Lower leg skin (tissue), 4 donors: ENCODE data around the gene TEX9. TPM values are rescaled to one million over a fixed set of nuclear protein-coding genes. Genes with fewer than 3 reads are reported as not detected.
"Not testable (repeated sequence)": the region's sequence is repeated elsewhere in the genome, so short reads cannot be mapped to it uniquely, and the experiment has no call there.

ENCODE experiments used
- DNase-seq, 2 donors: peaks; one replicate each; pipeline ENCODE4 v3.0.0-alpha.2; 2019; ENCODE audit warnings: low spot score in 2 of 2
- H3K4me3 ChIP-seq: fragments of 200-600 bp; sonication (generic); 2 replicates; pipeline ENCODE4 v1.5.1; 2017; ENCODE audit warnings: mild to moderate bottlenecking, low read depth; ENCODE audit not compliant: poor library complexity, severe bottlenecking
- CTCF ChIP-seq, 3 donors: fragments of 450-650 bp; IDR thresholded peaks; one replicate each; pipeline ENCODE4 v1.5.1; 2016; ENCODE audit warnings: antibody characterized with exemption in 3 of 3, mild to moderate bottlenecking in 3 of 3, moderate library complexity in 2 of 3
- POLR2A ChIP-seq, 2 donors: fragments of 450-650 bp; IDR thresholded peaks; one replicate each; pipeline ENCODE4 v1.6.1; 2016 to 2017; ENCODE audit warnings: antibody characterized with exemption in 2 of 2, mild to moderate bottlenecking in 1 of 2, moderate library complexity in 1 of 2
- WGBS, 2 donors: methylation state at CpG; one replicate each; pipeline ENCODE4 v1.1.5; 2018; 5-methylcytosine and 5-hydroxymethylcytosine counted together
- intact Hi-C: fragments of 100-400 bp; cut with DNase I; formaldehyde crosslinking; loops from one replicate; pipeline ENCODE4 v1.15.0; 2023; ENCODE audit warnings: low total_unique reads
- total RNA-seq, 4 donors: library from RNA; depleted of rRNA; stranded (reverse); fragments of >200 nt; gene quantifications; one replicate each; pipeline ENCODE4 v1.1.0, GENCODE V29; 2016

TEX9 gene
- total RNA-seq, 4 donors from 2014 or later = 4.9 to 16.8 (median 6.0) TPM

GRCh38 chr15:56366211-56366610 is 985 bp downstream of the TEX9 start:
- 23 to 28% methylated on average over 2 of the region's 2 CpGs for WGBS, 2 donors
- TF ChIP-seq POLR2A (IDR thresholded peaks at IDR 0.05) = no peak
- no peak for TF ChIP-seq CTCF (IDR thresholded peaks at IDR 0.05)
- no peak for DNase-seq
- intact Hi-C loops = no loop called here
- H3K4me3 ChIP-seq = peak overlapping the region; percentile 41

- intact Hi-C loops = no loop called here
- TF ChIP-seq POLR2A (IDR thresholded peaks at IDR 0.05) (no peak), CTCF (IDR thresholded peaks at IDR 0.05) (no peak)
- no peak for DNase-seq
- WGBS, 2 donors = 74 to 76% methylated on average over 3 of the region's 3 CpGs
- H3K4me3 ChIP-seq = no peak overlapping the region
Measured at GRCh38 chr15:56367156-56367555, 1.9 kb downstream of the TEX9 start.

- no peak overlapping the region for H3K4me3 ChIP-seq
- no peak for DNase-seq
- intact Hi-C loops = no loop called here
- WGBS, 2 donors = 47 to 59% methylated on average over 4 of the region's 4 CpGs
- TF ChIP-seq POLR2A (IDR thresholded peaks at IDR 0.05) (no peak), CTCF (IDR thresholded peaks at IDR 0.05) (no peak)
Measured at GRCh38 chr15:56369234-56369633, 4.0 kb downstream of the TEX9 start.

GRCh38 chr15:56371495-56372147 is 6.4 kb downstream of the TEX9 start:
- no peak for TF ChIP-seq POLR2A (IDR thresholded peaks at IDR 0.05)
- TF ChIP-seq CTCF (IDR thresholded peaks at IDR 0.05) = no peak
- 58 to 60% methylated on average over 2 of the region's 2 CpGs for WGBS, 2 donors
- intact Hi-C loops = no loop called here
- no peak overlapping the region for H3K4me3 ChIP-seq
- no peak for DNase-seq

GRCh38 chr15:56374693-56375092 is 9.5 kb downstream of the TEX9 start:
- 97% methylated on average over 2 of the region's 2 CpGs for WGBS, 2 donors
- intact Hi-C loops, H3K4me3 ChIP-seq, DNase-seq: not testable (repeated sequence)

GRCh38 chr15:56377822-56378221 is 12.6 kb downstream of the TEX9 start:
- 93 to 97% methylated on average over 2 of the region's 2 CpGs for WGBS, 2 donors

GRCh38 chr15:56383010-56383409 is 17.8 kb downstream of the TEX9 start:
- intact Hi-C loops = no loop called here
- TF ChIP-seq CTCF (IDR thresholded peaks at IDR 0.05) (no peak), POLR2A (IDR thresholded peaks at IDR 0.05) (no peak)
- 83 to 91% methylated on average over 3 of the region's 3 CpGs for WGBS, 2 donors
- DNase-seq = no peak
- H3K4me3 ChIP-seq = no peak overlapping the region

More at GRCh38 chr15:56377822-56378221, 12.6 kb downstream of the TEX9 start:
- H3K4me3 ChIP-seq, DNase-seq, intact Hi-C loops: not testable (repeated sequence)
